DND-41 (cell line): ENCODE results near the gene DPEP3.

Experiments
- EZH2 ChIP-seq: IDR thresholded peaks from 3 replicates; pipeline ENCODE4 v1.6.1; 2012; ENCODE audit warnings: borderline replicate concordance, low read depth, mild to moderate bottlenecking, moderate library complexity, low read length, inconsistent platforms; ENCODE audit not compliant: severe bottlenecking
- TF ChIP-seq, protein P1 (sequence below): IDR thresholded peaks from 2 replicates; pipeline ENCODE4 v1.5.1; 2012; ENCODE audit warnings: borderline replicate concordance, low read length, moderate library complexity, mild to moderate bottlenecking; ENCODE audit not compliant: poor library complexity, severe bottlenecking; ENCODE audit errors: extremely low read depth

DNA sequence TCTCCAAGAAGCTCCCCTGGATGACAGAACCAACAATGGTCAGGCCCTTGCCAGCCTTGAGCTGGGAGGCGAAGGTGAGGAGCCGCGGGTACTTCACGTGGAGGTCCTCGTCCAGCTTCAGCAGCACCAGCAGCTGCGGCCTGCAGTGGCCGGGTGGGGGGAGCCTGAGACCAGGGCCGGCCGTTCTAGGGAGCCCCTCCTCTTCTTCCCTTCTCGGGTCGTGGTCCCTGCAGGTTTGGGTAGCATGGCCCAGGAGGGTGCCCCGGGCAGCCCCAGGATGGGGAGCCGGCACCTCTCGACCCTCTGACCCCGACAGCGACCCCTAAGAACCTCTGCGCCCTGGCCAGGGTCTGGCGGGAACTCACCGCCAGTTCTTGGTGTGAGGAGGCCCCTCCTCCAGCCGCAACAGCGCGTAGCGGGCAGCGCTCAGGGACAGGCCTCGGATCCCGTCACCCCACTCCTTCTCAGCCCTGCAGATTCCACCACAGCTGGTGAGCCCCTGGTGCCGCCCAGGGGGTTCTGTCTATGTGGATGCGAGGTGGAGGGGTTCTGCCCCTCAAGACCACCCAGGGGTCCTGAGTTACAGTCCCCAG lies 33.2 kb downstream of the DPEP3 start:
- TF ChIP-seq, protein P1, sequence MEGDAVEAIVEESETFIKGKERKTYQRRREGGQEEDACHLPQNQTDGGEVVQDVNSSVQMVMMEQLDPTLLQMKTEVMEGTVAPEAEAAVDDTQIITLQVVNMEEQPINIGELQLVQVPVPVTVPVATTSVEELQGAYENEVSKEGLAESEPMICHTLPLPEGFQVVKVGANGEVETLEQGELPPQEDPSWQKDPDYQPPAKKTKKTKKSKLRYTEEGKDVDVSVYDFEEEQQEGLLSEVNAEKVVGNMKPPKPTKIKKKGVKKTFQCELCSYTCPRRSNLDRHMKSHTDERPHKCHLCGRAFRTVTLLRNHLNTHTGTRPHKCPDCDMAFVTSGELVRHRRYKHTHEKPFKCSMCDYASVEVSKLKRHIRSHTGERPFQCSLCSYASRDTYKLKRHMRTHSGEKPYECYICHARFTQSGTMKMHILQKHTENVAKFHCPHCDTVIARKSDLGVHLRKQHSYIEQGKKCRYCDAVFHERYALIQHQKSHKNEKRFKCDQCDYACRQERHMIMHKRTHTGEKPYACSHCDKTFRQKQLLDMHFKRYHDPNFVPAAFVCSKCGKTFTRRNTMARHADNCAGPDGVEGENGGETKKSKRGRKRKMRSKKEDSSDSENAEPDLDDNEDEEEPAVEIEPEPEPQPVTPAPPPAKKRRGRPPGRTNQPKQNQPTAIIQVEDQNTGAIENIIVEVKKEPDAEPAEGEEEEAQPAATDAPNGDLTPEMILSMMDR: no peak
- TF ChIP-seq EZH2: no peak
